H9 (cell line): ENCODE data around the gene ABCA7. TPM values are rescaled to one million over a fixed set of nuclear protein-coding genes. Genes with fewer than 3 reads are reported as not detected.

ENCODE experiments used
- DNase-seq: peaks from one replicate; pipeline ENCODE4 v3.0.0-alpha.2; 2017
- H2AFZ ChIP-seq: one replicate; pipeline ENCODE4 v1.6.1; 2013; ENCODE audit warnings: mild to moderate bottlenecking, low read length, control low read depth, moderate library complexity
- H2AK5ac ChIP-seq: 2 replicates; pipeline ENCODE4 v1.6.1; 2013; ENCODE audit warnings: low read length, control low read depth, mixed read lengths; ENCODE audit not compliant: insufficient read length
- H2BK120ac ChIP-seq: one replicate; pipeline ENCODE4 v1.6.1; 2013; ENCODE audit warnings: low read depth, mild to moderate bottlenecking, low read length, control low read depth, inconsistent platforms; ENCODE audit not compliant: poor library complexity, severe bottlenecking
- H2BK12ac ChIP-seq: 2 replicates; pipeline ENCODE4 v1.6.1; 2013; ENCODE audit warnings: low read length, control low read depth, mixed read lengths, low read depth; ENCODE audit not compliant: insufficient read length
- H2BK15ac ChIP-seq: 2 replicates; pipeline ENCODE4 v1.6.1; 2013; ENCODE audit warnings: low read depth, low read length, control low read depth
- H2BK20ac ChIP-seq: one replicate; pipeline ENCODE4 v1.6.1; 2013; ENCODE audit warnings: low read depth, mild to moderate bottlenecking, low read length, control low read depth, inconsistent platforms; ENCODE audit not compliant: poor library complexity, severe bottlenecking
- H2BK5ac ChIP-seq: 2 replicates; pipeline ENCODE4 v1.6.1; 2013; ENCODE audit warnings: low read length, control low read depth, mixed read lengths; ENCODE audit not compliant: insufficient read length
- H3K14ac ChIP-seq: 2 replicates; pipeline ENCODE4 v1.6.1; 2013; ENCODE audit warnings: low read length, control low read depth; ENCODE audit not compliant: insufficient read depth
- H3K18ac ChIP-seq: 2 replicates; pipeline ENCODE4 v1.6.1; 2013; ENCODE audit warnings: low read depth, mild to moderate bottlenecking, mixed read lengths, low read length, control low read depth; ENCODE audit not compliant: insufficient read length
- H3K23ac ChIP-seq: 2 replicates; pipeline ENCODE4 v1.6.1; 2013; ENCODE audit warnings: low read length, control low read depth, mixed read lengths, low read depth; ENCODE audit not compliant: insufficient read length
- H3K23me2 ChIP-seq: 2 replicates; pipeline ENCODE4 v1.6.1; 2013; ENCODE audit warnings: low read depth, mild to moderate bottlenecking, mixed read lengths, low read length, control low read depth; ENCODE audit not compliant: insufficient read length, poor library complexity, severe bottlenecking
- H3K27ac ChIP-seq: 2 replicates; pipeline ENCODE4 v1.5.1; 2013; ENCODE audit warnings: low read length, control low read depth, mixed read lengths, low read depth; ENCODE audit not compliant: insufficient read length
- H3K27me3 ChIP-seq: 2 replicates; pipeline ENCODE4 v1.6.1; 2013; ENCODE audit warnings: low read length, control low read depth, inconsistent platforms; ENCODE audit not compliant: insufficient read depth
- H3K4ac ChIP-seq: 2 replicates; pipeline ENCODE4 v1.6.1; 2013; ENCODE audit warnings: low read depth, mild to moderate bottlenecking, control low read depth, inconsistent platforms, low read length, moderate library complexity
- H3K4me1 ChIP-seq: 2 replicates; pipeline ENCODE4 v1.6.1; 2013; ENCODE audit warnings: low read length, control low read depth, inconsistent platforms; ENCODE audit not compliant: insufficient read depth
- H3K4me2 ChIP-seq: 2 replicates; pipeline ENCODE4 v1.6.1; 2013; ENCODE audit warnings: low read length, control low read depth, mixed read lengths; ENCODE audit not compliant: insufficient read length, insufficient read depth
- H3K56ac ChIP-seq: 2 replicates; pipeline ENCODE4 v1.6.1; 2013; ENCODE audit warnings: low read depth, mild to moderate bottlenecking, mixed read lengths, low read length, control low read depth; ENCODE audit not compliant: insufficient read length
- H3K79me1 ChIP-seq: 2 replicates; pipeline ENCODE4 v1.6.1; 2013; ENCODE audit warnings: low read depth, mild to moderate bottlenecking, moderate library complexity, low read length, control low read depth, inconsistent platforms; ENCODE audit not compliant: insufficient read depth, poor library complexity, severe bottlenecking
- H3K79me2 ChIP-seq: 2 replicates; pipeline ENCODE4 v1.6.1; 2013; ENCODE audit warnings: low read length, control low read depth, inconsistent platforms; ENCODE audit not compliant: insufficient read depth
- H3K9ac ChIP-seq: 2 replicates; pipeline ENCODE4 v1.6.1; 2013; ENCODE audit warnings: low read length, control low read depth, mixed read lengths; ENCODE audit not compliant: insufficient read length; ENCODE audit errors: extremely low read depth
- H3K9me3 ChIP-seq: one replicate; pipeline ENCODE4 v1.6.1; 2013; ENCODE audit warnings: low read depth, low read length, inconsistent platforms; ENCODE audit not compliant: control insufficient read depth
- H3T11ph ChIP-seq: one replicate; pipeline ENCODE4 v1.6.1; 2013; ENCODE audit warnings: mild to moderate bottlenecking, low read length, control low read depth, inconsistent platforms
- H4K20me1 ChIP-seq: one replicate; pipeline ENCODE4 v1.6.1; 2013; ENCODE audit not compliant: control insufficient read depth, insufficient read length, insufficient read depth
- H4K5ac ChIP-seq: 2 replicates; pipeline ENCODE4 v1.6.1; 2013; ENCODE audit warnings: low read depth, mild to moderate bottlenecking, mixed read lengths, low read length, control low read depth; ENCODE audit not compliant: insufficient read length
- H4K8ac ChIP-seq: replicated peaks from 2 replicates; pipeline ENCODE4 v1.6.1; 2013; ENCODE audit warnings: low read length, control low read depth, mixed read lengths, low read depth; ENCODE audit not compliant: insufficient read length
- H4K91ac ChIP-seq: 2 replicates; pipeline ENCODE4 v1.6.1; 2013; ENCODE audit warnings: low read depth, mild to moderate bottlenecking, moderate library complexity, mixed read lengths, low read length, control low read depth; ENCODE audit not compliant: insufficient read length
- H3K27ac Mint-ChIP-seq, 3 experiments: 2 replicates in 2 of 3; 3 replicates in 1 of 3; pipeline ENCODE4 v1.8.0; 2020 to 2021; ENCODE audit warnings: mixed read lengths in 3 of 3, mild to moderate bottlenecking in 1 of 3, moderate library complexity in 1 of 3
- H3K27me3 Mint-ChIP-seq: 2 replicates; pipeline ENCODE4 v1.8.0; 2021; ENCODE audit warnings: low read depth, mild to moderate bottlenecking, moderate library complexity, mixed read lengths
- H3K36me3 Mint-ChIP-seq, 3 experiments: 2 replicates in 2 of 3; 3 replicates in 1 of 3; pipeline ENCODE4 v1.8.0; 2020 to 2021; ENCODE audit warnings: low read depth in 3 of 3, mixed read lengths in 3 of 3; ENCODE audit not compliant: insufficient read depth in 1 of 3
- H3K4me1 Mint-ChIP-seq, 2 experiments: 2 replicates each; pipeline ENCODE4 v1.8.0; 2020; ENCODE audit warnings: mixed read lengths in 2 of 2
- H3K4me3 Mint-ChIP-seq, 2 experiments: 2 replicates in 1 of 2; 3 replicates in 1 of 2; pipeline ENCODE4 v1.8.0; 2020 to 2021; ENCODE audit warnings: mild to moderate bottlenecking in 2 of 2, mixed read lengths in 2 of 2, moderate library complexity in 1 of 2
- H3K9me3 Mint-ChIP-seq, 2 experiments: 2 replicates in 1 of 2; 3 replicates in 1 of 2; pipeline ENCODE4 v1.8.0; 2020; ENCODE audit warnings: mild to moderate bottlenecking in 2 of 2, mixed read lengths in 2 of 2, moderate library complexity in 1 of 2
- WGBS: extraction: QIAGEN DNeasy Blood & Tissue Kit; methylation state at CpG from one replicate; pipeline ENCODE4 v1.1.7; 2013; ENCODE audit warnings: missing lambda C conversion rate, low lambda C conversion rate, mixed read lengths; ENCODE audit not compliant: insufficient read length; ENCODE audit errors: extremely low coverage; 5-methylcytosine and 5-hydroxymethylcytosine counted together
- total RNA-seq: library from RNA; stranded (reverse); gene quantifications from 2 replicates; pipeline ENCODE4 v1.2.1, GENCODE V29; 2021
- TF ChIP-seq, protein P1 (sequence below): fragments of 200-600 bp; sonication (generic); conservative IDR thresholded peaks from 3 replicates; pipeline ENCODE4 v1.8.0; 2021; ENCODE audit warnings: antibody characterized with exemption, mild to moderate bottlenecking

Gene ABCA7
- total RNA-seq, 1 experiment from 2014 or later, result 34.6 TPM

- Mint-ChIP-seq H3K4me3 (no peak overlapping the region), H3K27ac (0 out of 7 replicates have a peak overlapping the region, but pooled peaks of 1 of the 3 experiments have one; percentile 1), H3K9me3 (peaks cover 2 to 3% of the 10 kb centered on the region in 2 experiments; a peak in 2 of 5 replicates), H3K36me3 (peaks cover 3 to 12% (median 10%) of the 10 kb centered on the region in 3 experiments; a peak in 6 of 7 replicates), H3K27me3 (no peaks in the 10 kb centered on the region), H3K4me1 (peaks cover 12 to 31% of the 10 kb centered on the region in 2 experiments)
- TF ChIP-seq, protein P1, sequence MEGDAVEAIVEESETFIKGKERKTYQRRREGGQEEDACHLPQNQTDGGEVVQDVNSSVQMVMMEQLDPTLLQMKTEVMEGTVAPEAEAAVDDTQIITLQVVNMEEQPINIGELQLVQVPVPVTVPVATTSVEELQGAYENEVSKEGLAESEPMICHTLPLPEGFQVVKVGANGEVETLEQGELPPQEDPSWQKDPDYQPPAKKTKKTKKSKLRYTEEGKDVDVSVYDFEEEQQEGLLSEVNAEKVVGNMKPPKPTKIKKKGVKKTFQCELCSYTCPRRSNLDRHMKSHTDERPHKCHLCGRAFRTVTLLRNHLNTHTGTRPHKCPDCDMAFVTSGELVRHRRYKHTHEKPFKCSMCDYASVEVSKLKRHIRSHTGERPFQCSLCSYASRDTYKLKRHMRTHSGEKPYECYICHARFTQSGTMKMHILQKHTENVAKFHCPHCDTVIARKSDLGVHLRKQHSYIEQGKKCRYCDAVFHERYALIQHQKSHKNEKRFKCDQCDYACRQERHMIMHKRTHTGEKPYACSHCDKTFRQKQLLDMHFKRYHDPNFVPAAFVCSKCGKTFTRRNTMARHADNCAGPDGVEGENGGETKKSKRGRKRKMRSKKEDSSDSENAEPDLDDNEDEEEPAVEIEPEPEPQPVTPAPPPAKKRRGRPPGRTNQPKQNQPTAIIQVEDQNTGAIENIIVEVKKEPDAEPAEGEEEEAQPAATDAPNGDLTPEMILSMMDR, result no peak
- H4K91ac ChIP-seq, result no peak overlapping the region
- H2BK120ac ChIP-seq, result no peak overlapping the region
- H2AK5ac ChIP-seq, result no peak overlapping the region
- no peak overlapping the region for H4K5ac ChIP-seq
- H3K4me1 ChIP-seq, result peaks cover 2% of the 10 kb centered on the region; the same call in 1 of the 2 replicates
- H3K9me3 ChIP-seq, result no peaks in the 10 kb centered on the region
- H3T11ph ChIP-seq, result no peak overlapping the region
- H3K9ac ChIP-seq, result no peak overlapping the region
- no CpG with 5 or more reads among the region's 7 CpGs for WGBS
- no peaks in the 10 kb centered on the region for H3K27me3 ChIP-seq
- no peak overlapping the region for H2AFZ ChIP-seq
- no peak for DNase-seq
- H2BK5ac ChIP-seq, result no peak overlapping the region
- H3K56ac ChIP-seq, result no peak overlapping the region
- no peak overlapping the region for H3K18ac ChIP-seq
- H4K8ac ChIP-seq, result no peak overlapping the region
- peaks cover 11% of the 10 kb centered on the region for H3K79me1 ChIP-seq
- H3K4ac ChIP-seq, result no peak overlapping the region
- H4K20me1 ChIP-seq, result no peaks in the 10 kb centered on the region
- H2BK12ac ChIP-seq, result no peak overlapping the region
- peaks cover 7% of the 10 kb centered on the region for H3K23me2 ChIP-seq
- peaks cover 12% of the 10 kb centered on the region; the same call in 1 of the 2 replicates for H3K79me2 ChIP-seq
- no peak overlapping the region for H3K14ac ChIP-seq
- no peak overlapping the region for H2BK15ac ChIP-seq
- no peak overlapping the region for H3K23ac ChIP-seq
- H3K27ac ChIP-seq, result no peak overlapping the region
- H2BK20ac ChIP-seq, result no peak overlapping the region
- H3K4me2 ChIP-seq, result no peak overlapping the region
Observed at GRCh38 chr19:1097810-1098176, 57.9 kb downstream of the ABCA7 start.
